Fibroblast of the conjunctiva (primary cell): ENCODE results near the gene GDPD5.

Source experiments
- DNase-seq: peaks from one replicate; pipeline ENCODE4 v3.0.0-alpha.2; 2010; ENCODE audit warnings: low read depth

GDPD5 gene

DNA sequence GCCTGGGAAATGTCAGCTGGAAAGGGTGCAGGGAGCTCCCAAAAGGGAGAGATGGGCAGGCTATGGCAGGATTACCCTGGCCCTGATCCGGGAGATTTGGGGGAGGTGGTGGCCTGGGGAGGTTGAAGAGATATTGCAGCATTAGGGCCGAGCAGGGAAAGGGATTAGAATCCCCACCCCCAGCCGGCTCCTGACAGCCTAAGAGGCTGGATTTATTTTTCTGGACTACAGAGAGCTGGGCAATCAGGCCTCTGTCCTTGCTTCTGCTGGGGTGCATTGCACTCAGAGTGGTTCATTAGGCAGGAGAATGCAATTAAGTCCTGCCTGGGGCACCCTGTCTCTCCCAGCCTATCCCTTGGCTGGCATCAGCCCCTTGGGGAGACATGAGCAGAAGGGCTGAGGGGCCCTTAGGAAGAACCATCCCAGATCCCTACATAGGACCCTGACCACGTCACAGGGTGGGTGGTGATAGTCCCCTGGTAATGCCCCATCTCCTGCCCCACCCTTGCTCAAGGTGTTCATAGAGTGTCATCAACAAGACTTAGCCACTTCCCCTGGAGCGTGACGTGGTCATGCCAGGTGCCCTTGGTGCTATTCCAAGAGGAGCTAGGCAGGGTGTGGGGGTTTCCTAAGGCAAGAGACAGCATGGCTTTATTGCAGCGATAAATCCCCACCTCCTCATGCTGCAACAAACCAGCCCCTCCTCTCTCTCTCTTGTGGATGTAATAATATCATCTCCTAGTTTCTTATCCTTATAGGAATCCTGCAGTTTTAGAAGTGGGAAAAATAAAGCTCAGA is 54.4 kb downstream of the GDPD5 start:
- no peak for DNase-seq

DNA sequence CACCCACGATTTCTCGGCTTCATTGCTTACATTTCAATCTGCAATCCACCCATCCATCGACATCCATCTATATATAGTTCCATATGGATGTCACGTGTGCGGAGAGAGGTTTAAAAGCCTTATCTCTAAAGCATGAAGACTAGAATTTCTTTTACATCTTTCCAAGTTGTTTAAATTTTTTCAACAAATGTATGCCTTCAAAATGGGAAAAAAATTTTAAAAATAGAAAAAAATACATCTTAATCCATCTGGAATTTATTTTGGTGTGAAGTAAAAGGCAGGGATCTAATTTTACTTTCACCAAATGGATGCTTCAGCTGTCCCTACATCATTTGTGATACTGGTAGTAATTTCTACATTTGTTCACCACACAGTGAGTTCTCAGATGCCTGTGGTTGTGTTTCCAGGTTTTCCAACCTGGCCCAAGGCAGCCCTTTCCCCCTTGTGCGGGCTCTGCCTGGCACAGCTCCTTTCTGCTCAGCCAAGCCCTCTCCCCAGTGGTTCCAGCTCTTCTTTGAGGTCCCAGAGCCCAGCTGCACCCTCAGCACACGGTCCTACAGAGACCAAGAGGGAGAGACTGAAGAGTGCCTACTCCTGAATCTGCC is 55.2 kb downstream of the GDPD5 start:
- no peak for DNase-seq

DNA sequence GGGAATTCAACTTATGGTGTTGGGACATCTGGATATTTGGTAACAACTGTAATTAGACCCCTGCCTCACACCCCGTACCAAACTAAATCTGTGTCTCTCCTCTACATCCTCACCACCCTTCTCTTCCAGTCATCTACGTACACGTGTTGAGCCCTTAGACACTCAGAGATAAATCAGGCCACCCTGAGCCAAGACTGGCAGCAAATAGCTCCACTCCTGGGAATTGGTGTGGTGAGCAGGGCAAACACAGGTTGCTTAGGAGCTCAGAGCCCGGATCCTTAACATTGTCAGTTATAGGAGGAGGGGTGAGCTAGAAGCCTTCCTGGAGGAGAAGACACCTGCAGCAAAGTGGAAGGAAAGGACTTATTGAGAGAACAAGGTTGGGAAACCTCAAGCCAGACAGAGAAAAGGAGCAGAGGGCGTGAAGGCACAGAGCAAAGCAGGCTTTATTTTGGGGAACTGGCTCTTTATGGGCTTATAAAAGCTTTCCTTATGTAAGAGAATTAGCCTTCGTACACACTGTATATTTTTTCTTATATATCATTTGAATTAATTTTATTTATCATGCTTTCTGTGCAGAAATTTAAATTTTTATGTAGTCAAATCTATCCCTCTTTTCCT is 55.8 kb downstream of the GDPD5 start:
- no peak for DNase-seq

DNA sequence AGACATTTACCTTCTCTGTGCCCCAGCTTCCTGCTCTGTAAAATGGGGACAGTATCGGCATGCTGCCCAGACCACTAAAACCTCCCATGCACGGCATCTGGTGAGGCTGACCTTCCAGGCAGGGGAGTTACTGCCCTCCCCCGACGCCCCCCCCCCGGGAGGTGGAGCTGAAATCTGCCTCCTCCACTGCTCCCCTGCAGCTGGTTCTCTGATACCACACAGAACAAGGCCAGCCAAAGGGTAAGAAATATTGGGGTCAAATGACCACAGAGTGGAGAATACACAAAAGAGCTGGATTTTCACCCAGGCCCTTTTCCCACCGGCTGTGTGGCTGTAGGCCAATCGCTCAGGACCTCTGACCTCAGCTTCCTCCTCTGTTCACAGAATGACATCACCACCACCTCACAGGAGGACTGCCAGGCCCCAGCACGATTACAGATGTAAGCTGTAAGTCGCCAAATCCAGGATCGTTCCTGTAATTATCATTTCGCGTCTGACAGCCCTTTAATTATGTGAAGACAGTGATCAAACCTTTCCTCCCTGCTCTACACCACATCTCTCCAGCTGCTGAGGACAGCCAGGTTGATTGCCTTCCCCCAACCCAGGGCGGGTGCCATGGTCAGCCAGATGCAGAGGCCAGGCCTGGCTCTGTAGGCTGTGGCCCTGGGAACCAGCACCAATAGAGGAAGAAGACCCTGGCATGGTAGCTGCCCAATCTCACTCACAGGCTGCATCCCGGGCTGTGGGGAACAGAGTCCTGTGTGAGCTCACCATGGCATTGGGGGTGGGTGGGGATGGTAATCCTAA is 57.0 kb downstream of the GDPD5 start:
- peak; percentile 29 for DNase-seq

DNA sequence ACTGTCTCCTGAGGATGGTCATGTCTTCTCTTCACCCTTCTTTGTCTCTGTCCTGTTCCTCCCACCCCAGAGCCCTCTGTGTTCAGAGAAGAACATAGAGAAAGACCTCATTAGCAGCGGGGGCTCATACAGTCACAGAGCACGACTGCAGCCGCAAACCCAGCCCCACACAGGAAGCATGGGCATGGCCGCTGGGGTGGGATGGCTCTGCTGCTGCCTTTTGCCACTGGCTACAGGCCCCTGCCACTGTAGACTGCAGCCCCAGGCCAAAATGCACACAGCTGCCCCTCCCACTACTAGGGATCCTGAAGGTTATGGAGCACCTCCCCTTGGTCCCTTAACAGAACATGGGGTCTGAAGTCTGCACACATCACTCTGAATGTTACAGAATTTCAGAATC is 57.9 kb downstream of the GDPD5 start:
- no peak for DNase-seq

DNA sequence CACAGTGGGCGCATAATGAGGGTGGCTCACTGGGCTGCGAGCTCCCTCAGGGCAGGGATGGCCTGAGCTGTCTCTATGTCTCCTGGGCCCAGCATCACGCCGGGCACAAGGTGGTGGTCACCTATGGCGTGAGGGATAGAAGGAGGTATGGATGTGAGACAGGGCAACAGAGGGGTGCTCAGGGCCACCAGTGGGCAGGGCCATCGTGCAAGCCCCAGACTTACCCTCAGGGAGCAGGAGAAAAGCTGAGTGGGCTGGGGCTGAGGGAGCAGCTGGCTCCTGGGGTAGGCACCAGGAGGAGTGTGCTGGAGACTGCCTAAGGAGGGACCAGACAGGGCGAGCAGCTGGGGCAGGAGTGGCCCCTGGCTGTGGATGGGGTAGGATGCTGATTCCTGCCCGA is 58.4 kb downstream of the GDPD5 start:
- DNase-seq = no peak

DNA sequence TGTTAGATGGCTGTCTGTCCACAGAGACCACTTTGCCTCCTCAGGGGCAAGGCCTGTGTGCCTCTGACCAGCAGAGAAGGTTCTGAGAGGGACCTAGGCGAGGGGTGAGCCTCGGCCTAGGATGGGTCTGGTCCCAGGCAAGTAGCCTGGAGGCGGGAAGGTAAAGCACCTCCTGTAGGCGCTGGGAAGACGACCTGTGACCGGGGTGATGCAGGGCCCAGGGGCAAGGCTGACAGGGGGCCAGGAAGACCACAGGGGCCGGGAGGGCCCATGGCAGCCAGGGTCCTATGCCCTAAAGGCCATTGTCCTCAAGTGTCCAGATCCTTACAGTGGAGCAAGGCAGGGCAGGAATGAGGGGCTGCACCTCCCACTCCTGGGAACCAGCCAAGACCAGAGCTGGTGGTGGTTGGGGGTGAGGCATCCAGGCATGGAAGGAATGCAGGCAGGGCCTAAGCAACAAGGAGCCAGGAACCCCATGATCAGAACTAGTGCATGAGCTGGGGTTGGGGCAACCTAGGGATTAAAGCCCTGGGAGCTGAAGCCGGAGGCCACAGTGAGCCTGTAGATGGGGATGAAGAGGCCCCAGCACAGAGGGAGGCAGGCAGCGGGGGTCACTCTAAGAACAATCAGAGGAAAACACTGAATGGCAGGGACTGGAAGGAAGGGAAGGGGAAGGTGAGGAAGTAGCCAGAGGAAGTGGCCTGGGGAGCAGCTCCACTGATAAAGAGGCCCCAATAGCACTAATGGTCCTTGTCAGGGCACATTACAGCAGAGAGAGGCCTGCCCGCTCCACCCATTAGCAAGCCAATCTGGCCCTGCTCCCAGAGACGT is 59.8 kb downstream of the GDPD5 start:
- no peak for DNase-seq

DNA sequence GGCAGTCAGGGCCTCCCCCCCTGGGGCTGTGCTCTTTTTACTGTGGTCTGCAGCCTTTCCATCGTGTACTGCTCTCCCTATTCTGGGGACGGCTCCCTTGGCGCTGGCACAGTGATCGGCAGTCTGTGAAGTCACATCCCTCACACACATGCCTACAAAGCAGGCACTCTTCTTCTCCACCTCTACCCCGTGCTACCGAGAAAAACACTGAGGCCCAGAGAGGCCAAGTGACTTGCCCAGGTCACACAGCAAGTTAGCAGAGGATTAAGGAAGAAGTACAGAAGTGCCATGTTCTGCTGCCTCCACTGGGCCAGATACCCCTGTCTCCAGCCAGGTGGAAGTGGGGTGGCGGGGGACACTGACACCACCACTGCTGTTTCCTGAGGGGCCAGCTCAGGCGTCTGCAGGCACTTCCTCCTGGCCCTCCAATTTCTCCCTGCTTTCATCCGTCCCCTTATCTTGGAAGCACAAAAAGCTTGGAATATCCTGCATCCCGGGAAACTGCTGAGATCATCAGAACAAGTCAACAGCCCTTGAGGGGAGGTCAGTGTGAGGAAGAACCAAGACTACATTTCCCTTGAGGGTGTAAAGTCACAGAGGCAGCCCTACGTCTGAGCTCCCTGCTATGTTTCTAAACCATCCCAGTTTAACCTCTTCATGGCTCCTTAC is 62.5 kb downstream of the GDPD5 start:
- no peak for DNase-seq

DNA sequence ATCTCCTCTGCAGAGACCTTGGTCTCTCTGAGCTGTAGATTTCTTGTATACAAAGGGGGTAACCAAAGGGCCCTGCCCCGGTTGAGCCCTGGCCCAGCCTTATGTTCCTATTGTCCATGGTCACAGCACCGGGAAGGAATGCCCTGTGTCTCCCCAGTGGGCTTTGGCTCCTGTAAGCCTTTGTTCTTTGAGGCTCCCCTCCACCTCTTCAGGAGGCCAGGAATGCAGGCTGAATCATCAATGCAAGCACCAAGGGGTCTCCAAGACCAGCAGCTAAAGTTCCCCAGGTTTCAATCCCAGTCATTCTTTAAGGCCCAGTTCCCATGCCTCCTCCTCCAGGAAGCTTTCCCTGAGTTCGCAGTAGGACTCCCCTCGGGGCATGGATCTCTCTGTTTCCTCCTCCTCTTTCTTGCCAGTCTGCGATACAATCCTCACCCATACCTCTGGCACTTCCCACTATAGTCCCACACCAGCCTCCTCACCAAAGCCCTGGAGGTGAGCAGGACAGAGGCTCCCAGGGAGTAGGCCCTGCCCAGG is 63.6 kb downstream of the GDPD5 start:
- no peak for DNase-seq

DNA sequence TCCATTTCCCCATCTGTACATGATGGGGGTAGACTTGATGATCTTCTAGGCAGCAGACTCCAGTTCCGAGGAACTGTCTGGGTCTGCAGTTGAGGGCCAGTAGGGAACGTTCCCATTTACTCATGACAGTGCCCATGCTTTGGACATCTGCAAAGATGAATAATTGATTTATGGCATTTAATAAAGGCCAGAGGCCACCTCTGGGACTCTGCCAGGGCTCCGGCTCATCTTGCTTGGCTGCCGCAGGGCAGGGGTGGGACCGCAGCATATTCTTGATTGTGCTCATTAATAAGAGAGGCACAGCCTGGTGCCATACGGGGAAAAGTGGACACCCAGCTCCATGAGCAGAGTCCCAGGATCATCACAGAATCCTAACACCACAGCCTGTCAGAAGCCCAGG is 64.6 kb downstream of the GDPD5 start:
- DNase-seq = no peak

DNA sequence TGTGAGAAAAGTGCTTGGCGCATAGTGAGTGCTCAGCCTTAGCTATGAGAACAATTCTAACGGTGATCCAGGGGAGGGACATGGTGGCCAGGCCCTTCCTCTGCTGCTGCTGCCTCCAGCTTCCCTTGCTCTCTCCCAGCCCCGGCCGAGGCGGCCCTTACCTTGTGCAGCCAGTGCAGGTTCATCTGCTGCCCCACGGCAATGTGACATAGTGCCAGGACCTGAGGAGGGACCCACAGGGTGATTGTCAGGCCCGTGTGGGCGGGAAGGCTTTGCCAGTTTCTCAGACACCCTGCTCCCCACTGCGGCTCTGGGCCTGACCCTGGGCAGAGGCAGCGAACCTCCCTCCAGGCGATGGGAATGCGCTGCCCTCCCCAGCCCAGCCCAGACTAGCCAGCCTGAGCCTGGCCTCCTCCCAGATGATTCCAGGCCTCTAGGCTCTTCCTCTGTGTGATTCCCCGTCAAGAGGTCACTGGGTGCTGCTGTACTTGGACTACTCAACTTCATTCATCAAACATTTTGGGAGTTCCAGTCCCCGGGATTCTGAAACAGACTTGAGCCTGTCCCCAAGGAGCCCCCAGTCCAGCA is 69.1 kb downstream of the GDPD5 start:
- no peak for DNase-seq

DNA sequence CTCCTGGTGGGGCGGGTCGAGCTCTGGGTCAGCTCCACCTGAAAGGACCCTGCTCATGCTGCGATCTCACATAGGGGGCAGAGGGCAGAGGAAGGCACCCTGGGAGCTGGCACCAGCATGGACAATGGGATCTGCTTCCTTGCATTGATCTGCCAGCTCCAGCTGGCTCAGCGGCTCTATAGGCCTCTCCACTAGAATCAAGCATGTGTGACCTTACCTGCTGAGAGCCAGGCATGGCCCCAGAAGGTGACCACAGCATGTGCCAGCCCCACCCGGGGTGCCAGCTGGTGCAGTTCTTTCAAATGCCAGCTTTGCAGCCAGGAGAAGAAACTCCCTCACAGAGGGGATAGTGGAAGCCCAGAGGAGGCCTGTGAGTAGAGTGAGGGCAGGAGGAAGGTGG is 70.8 kb downstream of the GDPD5 start:
- no peak for DNase-seq

DNA sequence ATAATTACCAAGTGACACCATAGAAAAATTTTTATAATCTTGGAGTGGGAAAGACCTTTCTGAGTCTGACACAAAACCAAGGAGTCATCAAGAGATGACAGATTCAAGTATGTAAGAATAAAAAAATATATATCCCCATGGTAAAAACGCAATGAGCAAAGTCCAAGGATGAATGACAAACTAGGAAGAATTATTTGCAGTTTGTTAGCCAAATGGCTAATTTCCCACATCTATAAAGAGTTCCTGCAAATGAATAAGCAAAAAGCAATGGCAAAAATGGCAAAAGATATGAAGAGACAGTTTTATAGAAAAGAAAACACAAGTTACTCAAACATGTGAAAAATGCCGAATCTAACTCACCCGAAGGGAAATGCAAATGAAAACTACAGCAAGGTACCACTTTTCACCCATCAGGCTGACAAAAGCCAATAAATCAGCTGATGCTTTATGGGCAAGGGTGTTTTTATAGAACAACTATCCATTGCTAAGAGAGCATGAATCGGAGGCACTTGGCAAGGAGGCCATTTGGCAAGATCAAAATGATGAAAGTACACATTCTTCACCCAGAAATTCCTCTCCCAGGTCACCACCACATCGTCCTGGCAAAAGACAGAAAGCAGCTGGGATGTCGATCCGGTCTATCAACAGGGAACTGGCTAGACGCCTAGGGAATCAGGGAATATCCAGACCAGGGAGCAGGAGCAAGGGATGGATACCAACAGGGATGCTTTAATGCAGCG is 71.7 kb downstream of the GDPD5 start:
- no peak for DNase-seq

DNA sequence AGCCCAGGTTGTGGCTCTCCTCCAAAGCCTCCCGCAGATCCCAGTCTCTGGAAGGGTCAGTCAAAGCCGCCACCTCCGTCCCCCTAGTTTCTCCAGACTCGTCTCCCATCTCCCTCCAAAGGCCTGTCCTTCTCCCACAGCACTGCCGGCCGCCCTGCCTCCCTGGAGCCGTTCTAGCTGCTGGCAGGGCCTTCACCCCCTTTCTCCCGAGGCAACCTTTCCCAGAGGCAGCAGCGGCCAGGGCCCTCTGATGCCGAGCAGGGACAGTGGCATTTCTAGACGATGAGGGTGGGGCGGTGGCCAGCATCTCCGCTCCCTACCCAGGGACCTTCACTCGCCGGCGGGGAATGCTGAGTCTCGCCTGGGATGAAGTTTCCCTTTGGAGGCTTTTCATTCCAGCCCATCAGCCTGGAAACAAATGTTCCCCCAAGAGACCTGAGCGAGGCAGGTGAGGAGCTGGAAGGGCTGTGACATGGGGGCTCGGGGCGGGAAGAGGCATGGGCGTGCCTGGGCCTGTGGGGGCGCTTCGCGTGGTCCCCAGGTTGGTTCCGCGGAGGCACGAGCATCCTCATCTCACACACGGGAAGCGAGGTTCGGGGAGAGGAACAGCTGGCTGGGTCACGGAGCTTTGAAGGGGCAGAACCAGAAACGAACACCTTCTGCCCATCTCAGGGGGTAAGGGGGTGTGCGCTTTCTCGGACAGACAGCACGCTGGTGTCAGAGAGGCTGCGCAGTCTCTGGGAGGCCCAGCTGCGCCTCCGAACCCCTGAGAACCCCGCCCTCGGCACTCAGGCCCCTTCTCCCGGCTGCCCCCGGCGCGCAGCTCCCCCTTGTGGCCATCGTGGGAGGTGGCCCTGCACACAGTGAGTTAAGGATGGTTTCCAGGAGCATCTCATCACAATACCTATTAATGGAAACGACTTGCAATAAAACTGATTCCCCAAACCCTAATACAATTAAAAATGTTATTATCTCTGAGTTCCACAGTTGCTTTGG is 74.6 kb downstream of the GDPD5 start:
- no peak for DNase-seq

DNA sequence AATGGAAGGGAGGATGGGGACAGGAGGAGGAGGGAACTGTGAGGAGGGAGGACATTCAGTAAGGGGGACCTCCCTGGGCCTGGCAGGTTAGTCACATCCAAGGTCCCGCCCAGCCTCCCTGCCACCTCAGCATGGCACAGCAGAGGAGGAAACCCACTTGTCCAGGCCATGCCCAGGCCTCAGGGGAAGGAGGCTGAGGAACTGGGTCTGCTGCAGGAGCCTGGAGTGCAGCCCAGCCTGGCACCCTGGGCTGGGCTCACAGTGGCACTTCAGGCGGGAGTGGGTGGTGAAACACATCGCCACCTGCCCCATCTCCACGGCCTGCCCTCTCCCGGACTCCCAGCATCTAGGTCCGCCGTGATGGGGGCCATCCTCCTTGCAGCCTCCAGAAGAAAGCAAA is 75.5 kb downstream of the GDPD5 start:
- DNase-seq = no peak

DNA sequence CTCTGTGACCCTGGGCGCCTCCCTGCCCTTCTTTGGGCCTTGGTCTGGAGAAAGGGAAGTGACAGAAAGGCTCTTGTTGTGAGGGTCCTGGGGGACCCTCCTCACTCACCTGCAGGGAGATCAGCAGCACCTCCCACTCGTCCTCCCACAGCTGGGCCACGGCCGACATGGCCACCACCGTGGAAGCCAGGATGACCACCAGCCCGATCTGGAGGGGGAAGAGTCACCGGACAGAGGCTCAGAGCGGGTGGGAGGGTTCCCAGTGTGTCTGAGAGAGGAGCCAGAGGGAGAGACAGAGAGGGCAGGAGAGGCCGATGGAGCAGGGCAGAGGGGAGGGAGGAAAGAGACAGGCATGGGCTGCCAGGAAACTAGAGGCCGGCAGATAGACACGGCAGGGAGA is 76.0 kb downstream of the GDPD5 start:
- DNase-seq = no peak

DNA sequence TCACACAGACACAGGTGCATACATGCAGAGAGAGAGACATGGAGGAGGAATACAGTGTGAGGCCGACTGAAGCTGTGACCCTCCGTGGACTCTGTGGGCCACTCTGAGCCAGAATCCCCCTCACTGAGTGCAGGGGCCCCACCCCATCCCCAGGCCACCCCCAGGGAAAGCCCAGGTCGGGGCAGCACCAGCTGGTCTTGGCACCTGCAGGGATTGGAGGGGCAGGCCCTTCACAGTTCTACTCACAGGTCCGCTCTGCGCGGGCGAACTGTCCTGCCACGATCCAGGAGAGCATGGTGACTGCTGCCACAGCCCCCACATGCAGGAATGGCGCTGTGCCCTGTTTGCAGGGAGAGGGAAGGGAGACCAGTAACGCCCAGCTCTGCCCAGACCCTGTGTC is 76.5 kb downstream of the GDPD5 start:
- DNase-seq = no peak

DNA sequence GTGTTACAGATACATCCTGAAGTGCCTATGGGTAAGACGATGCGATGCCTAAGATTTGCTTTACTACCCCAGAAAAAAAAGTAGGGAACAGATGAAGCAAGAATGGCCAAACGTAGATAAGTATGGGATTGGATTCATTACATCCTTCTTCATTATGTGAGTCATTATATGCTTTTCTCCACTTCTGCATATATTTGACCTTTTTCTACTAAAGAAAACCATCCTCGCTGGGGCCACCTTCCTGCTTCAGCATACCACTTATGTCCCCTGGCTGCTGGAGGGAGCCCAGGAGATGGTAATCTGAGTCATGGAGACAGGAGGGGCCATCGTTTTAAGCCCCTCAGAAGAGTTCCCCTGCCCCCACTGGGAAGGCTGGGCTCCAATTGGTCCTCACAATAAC is 78.3 kb downstream of the GDPD5 start:
- DNase-seq = no peak
